ENCODE results near the gene DLG2. TPM values are rescaled to one million over a fixed set of nuclear protein-coding genes. Genes with fewer than 3 reads are reported as not detected.
"Not testable (repeated sequence)": the region's sequence is repeated elsewhere in the genome, so short reads cannot be mapped to it uniquely, and the experiment has no call there.

DLG2 gene
- total and polyA plus RNA-seq, 2 donors: 3.4 to 42.4 TPM

DNA sequence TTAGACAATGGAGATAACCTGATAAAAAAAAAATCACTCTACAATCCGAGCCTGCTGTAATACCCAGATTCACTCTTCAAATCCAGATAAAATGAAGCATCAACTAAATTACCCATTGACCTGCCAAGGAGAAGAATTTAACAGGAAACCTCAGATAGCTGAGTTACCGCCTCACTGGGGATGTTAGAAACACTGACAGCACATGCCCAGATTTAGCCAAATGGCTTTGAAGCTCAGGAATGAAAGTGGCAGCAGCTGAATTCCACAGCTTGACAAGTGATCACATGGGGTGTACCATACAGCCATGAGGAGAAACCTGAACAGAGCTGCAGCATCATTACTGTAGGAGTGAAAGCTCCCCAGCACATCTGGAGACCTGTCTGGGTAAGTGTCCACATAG, 807.6 kb downstream of the DLG2 start:
- H3K4me3 ChIP-seq (ENCODE audit: low read depth, low read length): no peak overlapping the region
- no peaks in the 10 kb centered on the region for H3K36me3 ChIP-seq (ENCODE audit: insufficient read depth)
- H3K27ac ChIP-seq (ENCODE audit: low read depth): no peak overlapping the region
- DNase-seq (ENCODE audit: extremely low spot score): no peak
- 70% methylated on average over 2 of the region's 2 CpGs for WGBS
- H3K4me1 ChIP-seq (ENCODE audit: insufficient read depth): no peaks in the 10 kb centered on the region

DNA sequence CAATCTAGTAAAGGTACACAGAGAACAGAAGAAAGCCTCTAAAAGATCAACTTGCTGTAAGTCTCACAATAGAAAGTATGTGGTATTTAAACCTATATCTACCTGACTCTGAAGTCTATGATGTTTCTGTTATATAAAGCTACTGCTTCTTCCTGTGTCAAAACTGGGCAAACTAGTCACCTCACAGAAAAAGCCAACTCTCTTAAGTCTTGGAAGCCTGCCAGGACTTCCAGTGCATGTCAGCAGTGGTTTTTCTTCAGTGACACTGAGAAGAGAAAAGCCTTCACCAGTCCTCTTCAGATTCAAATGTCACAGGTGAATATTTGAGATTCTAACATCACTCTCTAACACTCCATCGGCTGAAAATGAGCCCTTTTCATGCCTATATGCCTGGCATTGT, 808.0 kb downstream of the DLG2 start:
- Histone ChIP-seq H3K27ac (ENCODE audit: low read depth) (no peak overlapping the region), H3K4me3 (ENCODE audit: low read depth, low read length) (no peak overlapping the region), H3K36me3 (ENCODE audit: insufficient read depth) (no peaks in the 10 kb centered on the region), H3K4me1 (ENCODE audit: insufficient read depth) (no peaks in the 10 kb centered on the region)
- WGBS: 60% methylated on average over 1 of the region's 1 CpG
- no peak for DNase-seq (ENCODE audit: extremely low spot score)

DNA sequence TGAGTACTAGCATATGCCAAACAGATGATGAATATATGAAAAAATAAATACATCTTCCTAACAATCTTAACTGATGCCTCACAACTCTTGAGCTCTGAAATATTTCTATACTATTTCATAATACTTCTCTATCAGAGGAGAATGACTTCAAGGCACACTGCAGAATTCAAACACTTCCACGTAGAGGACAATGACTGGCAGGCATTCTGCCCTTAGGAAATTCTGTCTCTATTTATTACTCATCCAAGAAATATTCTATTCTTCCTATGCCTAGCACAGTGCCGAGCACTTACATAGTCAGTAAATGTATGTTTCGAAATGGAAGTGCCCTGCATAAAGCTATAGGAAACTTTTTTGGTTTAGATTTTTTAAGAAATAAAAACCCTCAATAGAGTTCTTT, 809.1 kb downstream of the DLG2 start:
- WGBS: 77% methylated on average over 3 of the region's 3 CpGs
- Histone ChIP-seq H3K36me3 (ENCODE audit: insufficient read depth) (no peaks in the 10 kb centered on the region), H3K4me1 (ENCODE audit: insufficient read depth) (no peaks in the 10 kb centered on the region), H3K4me3 (ENCODE audit: low read depth, low read length) (no peak overlapping the region), H3K27ac (ENCODE audit: low read depth) (no peak overlapping the region)
- DNase-seq (ENCODE audit: extremely low spot score): no peak

DNA sequence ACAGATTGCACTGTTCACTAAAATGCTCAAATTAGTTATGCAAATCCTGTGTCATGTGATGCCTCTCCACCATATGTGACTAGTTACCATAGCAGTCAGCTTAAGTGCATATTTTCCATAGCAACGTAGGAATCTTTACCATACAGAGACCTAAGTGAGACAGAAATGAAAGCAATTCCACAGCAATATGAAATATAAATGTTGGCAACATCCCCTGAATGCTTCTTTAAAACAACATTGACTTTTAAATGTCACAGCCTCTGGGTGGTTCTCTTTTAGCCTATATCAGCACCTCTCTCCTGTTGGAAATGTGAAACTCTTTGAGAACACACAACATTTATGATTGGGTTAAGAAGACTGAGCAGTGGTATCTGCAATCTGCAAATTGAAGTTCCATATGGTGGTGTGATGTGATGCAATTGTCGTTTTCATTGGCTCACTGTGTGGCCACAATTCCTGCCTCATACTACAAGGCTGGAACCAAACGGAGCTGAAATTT, 814.6 kb downstream of the DLG2 start:
- Histone ChIP-seq H3K4me3 (ENCODE audit: low read depth, low read length) (no peak overlapping the region), H3K27ac (ENCODE audit: low read depth) (no peak overlapping the region), H3K4me1 (ENCODE audit: insufficient read depth) (no peaks in the 10 kb centered on the region), H3K36me3 (ENCODE audit: insufficient read depth) (no peaks in the 10 kb centered on the region)
- WGBS: 38% methylated on average over 3 of the region's 3 CpGs
- DNase-seq (ENCODE audit: extremely low spot score): no peak

DNA sequence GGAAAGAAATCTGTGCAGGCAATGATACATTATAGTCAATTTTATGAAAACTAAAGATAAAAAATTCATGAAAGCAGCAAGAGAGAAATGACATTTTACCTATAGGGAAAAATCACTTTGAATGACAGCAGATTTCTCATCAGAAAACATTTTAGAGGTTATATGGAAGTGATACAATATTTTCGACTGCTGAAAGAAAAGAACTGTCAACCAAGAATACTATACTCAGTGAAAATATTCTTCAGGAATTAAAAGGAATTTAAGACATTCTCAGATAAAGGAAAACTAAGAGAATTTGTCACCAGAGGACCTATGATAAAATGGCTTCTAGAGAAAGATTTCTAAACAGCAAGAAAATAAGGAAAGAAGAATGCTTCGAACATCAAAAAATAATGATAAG, 820.8 kb downstream of the DLG2 start:
- Histone ChIP-seq H3K4me3 (ENCODE audit: low read depth, low read length) (no peak overlapping the region), H3K27ac (ENCODE audit: low read depth) (no peak overlapping the region), H3K36me3 (ENCODE audit: insufficient read depth) (no peaks in the 10 kb centered on the region), H3K4me1 (ENCODE audit: insufficient read depth) (no peaks in the 10 kb centered on the region)
- DNase-seq (ENCODE audit: extremely low spot score): no peak
- 96% methylated on average over 2 of the region's 2 CpGs for WGBS

DNA sequence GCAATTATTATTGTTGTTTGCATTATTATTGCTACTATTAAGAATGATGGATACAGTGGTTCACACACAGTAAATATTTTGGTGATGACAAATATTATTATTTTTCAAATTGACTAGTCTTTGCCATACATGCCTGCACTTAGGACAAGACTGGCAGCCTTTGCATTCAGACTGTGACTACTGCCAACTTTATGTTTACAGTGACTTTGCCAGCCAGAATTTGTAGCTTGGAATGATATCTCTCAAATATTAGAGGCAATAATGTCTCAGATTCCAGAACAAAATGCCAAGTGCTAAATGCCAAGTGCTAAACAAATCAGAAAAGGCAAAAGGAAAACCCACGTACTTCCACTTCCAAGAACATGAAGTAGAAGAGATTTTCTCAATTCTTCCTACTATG, 823.1 kb downstream of the DLG2 start:
- H3K4me1 ChIP-seq (ENCODE audit: insufficient read depth): no peaks in the 10 kb centered on the region
- H3K27ac ChIP-seq (ENCODE audit: low read depth): no peak overlapping the region
- no peaks in the 10 kb centered on the region for H3K36me3 ChIP-seq (ENCODE audit: insufficient read depth)
- DNase-seq (ENCODE audit: extremely low spot score): no peak
- WGBS: 27% methylated on average over 1 of the region's 1 CpG
- H3K4me3 ChIP-seq (ENCODE audit: low read depth, low read length): no peak overlapping the region

DNA sequence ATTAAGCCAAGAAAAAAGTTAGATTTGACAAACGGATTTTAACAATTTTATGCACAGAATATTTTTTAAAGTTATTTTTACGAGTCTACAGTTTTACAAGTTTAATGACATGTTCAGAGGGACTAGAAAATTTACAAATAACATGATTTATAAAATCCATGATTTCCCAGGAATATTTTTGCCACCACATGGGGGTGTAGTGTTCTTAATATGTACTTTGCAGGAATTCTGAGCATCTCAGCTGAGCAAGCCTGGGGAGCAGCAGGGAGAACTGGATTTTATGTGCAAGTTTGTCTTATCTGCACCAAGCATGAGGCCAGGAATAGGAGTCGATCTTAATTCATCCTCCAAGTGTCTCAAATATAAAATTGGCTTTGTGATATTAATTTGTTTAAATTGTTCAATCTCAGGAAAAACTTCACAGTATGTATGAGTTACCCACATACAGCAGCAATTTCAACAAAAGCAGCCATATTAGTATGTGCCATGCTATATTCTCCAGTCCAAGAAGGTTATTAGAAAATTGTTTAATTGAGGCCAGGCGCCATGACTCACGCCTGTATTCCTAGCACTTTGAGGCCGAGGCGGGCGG, 826.3 kb downstream of the DLG2 start:
- no peak overlapping the region for H3K27ac ChIP-seq (ENCODE audit: low read depth)
- no peak overlapping the region for H3K4me3 ChIP-seq (ENCODE audit: low read depth, low read length)
- no peak for DNase-seq (ENCODE audit: extremely low spot score)
- WGBS: 67% methylated on average over 8 of the region's 8 CpGs
- no peaks in the 10 kb centered on the region for H3K4me1 ChIP-seq (ENCODE audit: insufficient read depth)
- no peaks in the 10 kb centered on the region for H3K36me3 ChIP-seq (ENCODE audit: insufficient read depth)

DNA sequence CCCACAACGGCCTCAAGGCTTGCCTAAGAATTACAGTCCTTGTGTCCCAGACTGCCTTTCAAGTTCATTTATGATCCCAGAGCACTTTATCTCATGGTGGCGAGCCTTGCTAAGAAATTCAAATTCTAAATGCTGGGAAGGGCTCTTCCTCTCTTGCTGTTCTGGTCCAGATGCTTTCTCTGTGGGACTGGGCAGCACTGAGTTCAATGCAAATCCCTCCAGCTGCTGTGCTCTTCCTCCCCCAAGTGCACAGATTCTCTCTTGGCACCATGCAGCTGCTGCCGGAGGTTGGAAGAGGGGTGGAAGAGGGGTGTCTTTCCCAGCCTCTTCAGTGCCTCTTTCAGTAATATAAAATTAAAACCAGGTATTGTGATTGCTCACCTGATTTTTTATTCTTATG, 828.0 kb downstream of the DLG2 start:
- H3K36me3 ChIP-seq (ENCODE audit: insufficient read depth): no peaks in the 10 kb centered on the region
- H3K4me1 ChIP-seq (ENCODE audit: insufficient read depth): no peaks in the 10 kb centered on the region
- 55% methylated on average over 3 of the region's 3 CpGs for WGBS
- no peak for DNase-seq (ENCODE audit: extremely low spot score)
- no peak overlapping the region for H3K4me3 ChIP-seq (ENCODE audit: low read depth, low read length)
- no peak overlapping the region for H3K27ac ChIP-seq (ENCODE audit: low read depth)

DNA sequence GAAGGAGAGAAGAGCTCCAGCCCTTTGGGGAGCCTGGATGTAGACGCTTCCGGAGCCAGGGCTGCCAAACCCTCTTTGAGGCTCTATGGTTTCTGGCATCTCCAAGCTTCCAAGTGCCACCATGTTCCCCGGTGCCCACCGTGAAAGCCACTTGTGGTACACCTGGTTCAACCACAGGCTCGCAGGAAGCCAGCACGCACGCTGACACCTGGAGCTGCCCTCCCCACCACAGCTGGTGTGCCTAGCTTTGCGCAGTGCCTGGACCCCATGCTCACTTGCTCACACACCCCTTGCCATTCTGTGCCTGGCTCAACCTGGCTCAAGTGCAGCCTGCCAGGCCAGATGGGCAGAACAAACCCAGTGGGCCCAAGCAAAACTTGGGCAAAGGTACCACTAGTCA, 831.4 kb downstream of the DLG2 start:
- no peaks in the 10 kb centered on the region for H3K4me1 ChIP-seq (ENCODE audit: insufficient read depth)
- DNase-seq (ENCODE audit: extremely low spot score): no peak
- no peaks in the 10 kb centered on the region for H3K36me3 ChIP-seq (ENCODE audit: insufficient read depth)
- H3K27ac ChIP-seq (ENCODE audit: low read depth): no peak overlapping the region
- no peak overlapping the region for H3K4me3 ChIP-seq (ENCODE audit: low read depth, low read length)
- WGBS: 95% methylated on average over 8 of the region's 8 CpGs

DNA sequence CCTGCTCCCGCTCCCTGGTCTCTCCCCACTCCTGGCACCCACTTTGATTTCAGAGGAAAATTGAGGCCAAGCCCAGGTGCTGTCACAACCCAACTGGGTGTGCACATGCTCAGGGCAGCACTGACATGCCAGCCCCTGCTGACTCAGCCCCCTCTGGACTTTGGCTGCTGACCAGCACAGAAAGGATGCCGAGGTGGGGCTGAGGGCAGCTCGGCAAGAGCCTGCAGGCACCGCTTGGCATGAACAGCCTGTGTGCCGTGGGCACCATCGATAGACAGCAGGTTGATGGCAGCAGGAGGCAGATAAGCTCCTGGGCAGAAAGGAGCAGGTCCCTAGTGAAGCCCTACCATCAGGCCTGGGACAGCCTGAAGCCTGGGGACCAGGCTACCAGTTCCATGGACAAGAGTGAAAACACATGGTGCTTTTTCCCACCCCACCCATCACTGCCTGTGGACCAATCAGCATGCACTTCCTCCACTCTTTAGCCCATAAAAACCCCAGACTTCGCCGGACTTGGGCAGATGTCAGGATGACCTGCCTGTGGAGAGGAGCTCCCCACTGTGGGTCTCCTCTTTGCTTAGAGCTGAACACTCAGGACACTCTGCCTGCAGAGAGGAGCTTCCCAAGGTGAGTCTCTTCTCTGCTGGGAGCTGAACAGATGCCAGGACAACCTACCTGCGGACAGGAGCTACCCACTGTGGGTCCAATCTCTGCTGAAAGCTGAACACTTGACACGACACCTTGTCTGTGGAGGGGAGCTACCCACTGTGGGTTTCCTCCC, 832.3 kb downstream of the DLG2 start:
- DNase-seq (ENCODE audit: extremely low spot score): no peak
- 96% methylated on average over 10 of the region's 10 CpGs for WGBS
- no peak overlapping the region for H3K4me3 ChIP-seq (ENCODE audit: low read depth, low read length)
- H3K27ac ChIP-seq (ENCODE audit: low read depth): no peak overlapping the region
- H3K4me1 ChIP-seq (ENCODE audit: insufficient read depth): no peaks in the 10 kb centered on the region
- no peaks in the 10 kb centered on the region for H3K36me3 ChIP-seq (ENCODE audit: insufficient read depth)

DNA sequence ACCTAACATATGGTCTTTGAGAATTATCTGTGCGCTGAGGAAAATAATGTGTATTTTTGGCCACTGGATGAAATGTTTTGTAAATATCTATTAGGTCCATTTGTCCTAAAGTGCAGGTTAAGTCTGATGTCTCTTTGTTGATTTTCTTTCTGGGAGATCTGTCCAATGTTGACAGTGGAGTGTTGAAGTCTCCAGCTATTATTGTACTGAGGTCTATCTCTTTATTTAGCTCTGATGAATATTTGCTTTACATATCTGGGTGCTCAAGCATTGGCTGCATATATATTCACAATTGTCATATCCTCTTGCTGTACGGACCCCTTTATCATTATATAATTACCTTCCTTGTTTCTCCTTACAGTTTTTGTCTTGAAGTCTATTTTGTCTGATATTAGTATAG, 833.8 kb downstream of the DLG2 start:
- Histone ChIP-seq H3K27ac (ENCODE audit: low read depth) (no peak overlapping the region), H3K4me3 (ENCODE audit: low read depth, low read length) (no peak overlapping the region), H3K4me1 (ENCODE audit: insufficient read depth) (no peaks in the 10 kb centered on the region), H3K36me3 (ENCODE audit: insufficient read depth) (no peaks in the 10 kb centered on the region)
- no peak for DNase-seq (ENCODE audit: extremely low spot score)
- WGBS: 92% methylated on average over 2 of the region's 2 CpGs

DNA sequence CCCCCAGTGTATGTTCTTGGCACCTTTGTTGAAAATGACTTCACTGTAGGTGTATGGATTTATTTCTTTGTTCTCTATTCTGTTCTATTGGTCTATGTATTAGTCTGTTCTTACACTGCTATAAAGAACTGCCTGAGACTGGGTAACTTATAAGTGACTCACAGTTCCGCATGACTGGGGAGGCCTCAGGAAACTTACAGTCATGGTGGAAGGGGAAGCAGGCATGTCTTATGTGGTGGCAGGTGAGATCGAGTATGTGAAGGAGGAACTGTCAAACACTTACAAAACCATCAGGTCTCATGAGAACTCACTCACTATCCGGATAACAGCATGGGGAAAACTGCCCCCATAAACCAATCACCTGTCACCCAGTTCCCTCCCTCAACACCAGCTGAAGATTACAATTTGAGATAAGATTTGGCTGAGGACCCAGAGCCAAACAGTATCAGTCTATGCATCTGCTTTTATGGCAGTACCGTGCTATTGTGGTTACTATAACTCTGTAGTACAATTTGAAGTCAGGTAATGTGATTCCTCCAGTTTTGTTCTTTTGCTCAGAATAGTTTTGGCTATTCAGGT, 836.2 kb downstream of the DLG2 start:
- no peak overlapping the region for H3K4me3 ChIP-seq (ENCODE audit: low read depth, low read length)
- no peaks in the 10 kb centered on the region for H3K36me3 ChIP-seq (ENCODE audit: insufficient read depth)
- WGBS: 56% methylated on average over 4 of the region's 4 CpGs
- no peaks in the 10 kb centered on the region for H3K4me1 ChIP-seq (ENCODE audit: insufficient read depth)
- DNase-seq (ENCODE audit: extremely low spot score): no peak
- no peak overlapping the region for H3K27ac ChIP-seq (ENCODE audit: low read depth)

DNA sequence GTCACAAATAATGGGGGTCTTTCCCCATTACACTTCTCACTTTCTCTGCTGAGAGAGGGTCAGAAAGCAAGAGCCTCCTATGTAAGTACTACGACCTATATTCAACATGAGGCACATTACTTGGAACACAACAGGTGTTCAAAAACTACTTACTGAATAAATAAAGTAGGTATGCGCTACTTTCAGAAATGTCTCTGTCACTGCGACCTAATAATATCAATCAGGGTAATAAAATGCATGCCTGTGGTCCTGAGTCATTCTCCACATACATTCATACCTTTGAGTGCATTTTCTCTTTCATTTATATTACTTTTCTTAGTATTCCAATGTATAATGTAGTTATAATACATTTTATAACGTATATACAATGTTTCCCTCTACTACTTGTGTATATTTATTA, 838.9 kb downstream of the DLG2 start:
- DNase-seq (ENCODE audit: extremely low spot score): no peak
- H3K4me3 ChIP-seq (ENCODE audit: low read depth, low read length): no peak overlapping the region
- H3K4me1 ChIP-seq (ENCODE audit: insufficient read depth): no peaks in the 10 kb centered on the region
- WGBS: 82% methylated on average over 4 of the region's 4 CpGs
- no peak overlapping the region for H3K27ac ChIP-seq (ENCODE audit: low read depth)
- no peaks in the 10 kb centered on the region for H3K36me3 ChIP-seq (ENCODE audit: insufficient read depth)

DNA sequence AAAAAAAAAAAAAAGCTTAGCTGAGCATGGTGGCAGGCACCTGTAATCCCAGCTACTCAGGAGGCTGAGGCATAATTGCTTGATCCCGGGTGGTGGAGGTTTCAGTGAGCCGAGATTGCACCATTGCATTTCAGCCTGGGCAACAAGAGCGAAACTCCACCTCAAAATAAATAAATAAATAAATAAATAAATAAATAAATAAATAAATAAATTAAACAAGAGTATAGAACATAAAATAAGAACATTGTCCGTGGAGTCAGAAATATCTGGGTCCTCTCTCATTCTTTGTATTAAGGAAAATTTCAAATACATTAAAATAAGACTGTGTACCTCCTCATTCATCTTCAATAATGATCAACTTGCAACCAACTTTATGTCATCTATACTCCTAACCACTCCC, 843.0 kb downstream of the DLG2 start:
- 97% methylated on average over 4 of the region's 4 CpGs for WGBS
- H3K4me1 ChIP-seq (ENCODE audit: insufficient read depth); H3K4me3 ChIP-seq (ENCODE audit: low read depth, low read length); DNase-seq (ENCODE audit: extremely low spot score); H3K27ac ChIP-seq (ENCODE audit: low read depth); H3K36me3 ChIP-seq (ENCODE audit: insufficient read depth): not testable (repeated sequence)
